Lung (tissue), 12 donors: ENCODE data around the gene CPLX3. TPM values are rescaled to one million over a fixed set of nuclear protein-coding genes. Genes with fewer than 3 reads are reported as not detected.

Experiments
- ATAC-seq: fragments of 200-7000 bp; cut with Tn5 transposase; one replicate; pipeline ENCODE4 v1.9.1; 2020; ENCODE audit warnings: moderate number of reproducible peaks; ENCODE audit not compliant: insufficient read depth, low FRiP score
- DNase-seq, 3 donors: peaks; one replicate each; pipeline ENCODE4 v3.0.0-alpha.2; 2013 to 2017
- H3K27ac ChIP-seq, 2 donors: one replicate each; pipeline ENCODE4 v1.5.1; 2013; ENCODE audit warnings: mild to moderate bottlenecking in 2 of 2, moderate library complexity in 2 of 2, control low read depth in 1 of 2, inconsistent platforms in 1 of 2, low read depth in 1 of 2, low read length in 1 of 2
- H3K27me3 ChIP-seq, 3 donors: one replicate each; pipeline ENCODE4 v1.5.1; 2013; ENCODE audit warnings: low read length in 2 of 3; ENCODE audit not compliant: control insufficient read depth in 3 of 3, insufficient read depth in 3 of 3
- H3K36me3 ChIP-seq, 4 donors: one replicate each; pipeline ENCODE4 v1.5.1; 2013; ENCODE audit warnings: low read length in 4 of 4, mild to moderate bottlenecking in 1 of 4, moderate library complexity in 1 of 4; ENCODE audit not compliant: control insufficient read depth in 4 of 4, insufficient read depth in 4 of 4
- H3K4me1 ChIP-seq, 5 donors: one replicate each; pipeline ENCODE4 v1.5.1; 2013; ENCODE audit warnings: low read length in 5 of 5, mild to moderate bottlenecking in 2 of 5, moderate library complexity in 1 of 5; ENCODE audit not compliant: control insufficient read depth in 5 of 5, insufficient read depth in 5 of 5
- H3K4me3 ChIP-seq: one replicate; pipeline ENCODE4 v1.5.1; 2013; ENCODE audit warnings: mild to moderate bottlenecking, control low read depth, moderate library complexity
- H3K9ac ChIP-seq, 2 donors: one replicate each; pipeline ENCODE4 v1.5.1; 2013; ENCODE audit warnings: low read length in 2 of 2, control low read depth in 1 of 2; ENCODE audit not compliant: insufficient read depth in 1 of 2
- H3K9me3 ChIP-seq, 4 donors: one replicate each; pipeline ENCODE4 v1.5.1; 2013; ENCODE audit warnings: low read length in 3 of 4, mild to moderate bottlenecking in 1 of 4, moderate library complexity in 1 of 4; ENCODE audit not compliant: control insufficient read depth in 4 of 4, insufficient read depth in 3 of 4
- CTCF ChIP-seq: IDR thresholded peaks from 2 replicates; pipeline ENCODE4 v1.5.1; 2012; ENCODE audit warnings: mild to moderate bottlenecking; ENCODE audit errors: control extremely low read depth, extremely low read depth
- WGBS, 2 donors: extraction: QIAGEN DNeasy Blood & Tissue Kit; methylation state at CpG; one replicate each; pipeline ENCODE4 v1.1.7; 2013; 5-methylcytosine and 5-hydroxymethylcytosine counted together
- polyA plus RNA-seq, 2 donors: library from polyadenylated mRNA; stranded (reverse); fragments of 200-250 nt; gene quantifications; one replicate each; pipeline ENCODE4 v1.2.1, GENCODE V29; 2013
- total RNA-seq, 2 donors: library from RNA; depleted of rRNA in 1 of 2; stranded (reverse); fragments of >200 nt in 1 of 2; gene quantifications; one replicate each; pipeline ENCODE4 v1.2.1, GENCODE V29; 2014 to 2021
- donor health status: control.
- donor health status: control.
- donor health status: Bipolar disorder and iron deficiency.
- donor health status: healthy.
- donor health status: DM: yes; HTN: yes; CAD: no.

Gene CPLX3
- total and polyA plus RNA-seq, 4 donors = 0.10 to 0.13 TPM; not detected in 2

DNA sequence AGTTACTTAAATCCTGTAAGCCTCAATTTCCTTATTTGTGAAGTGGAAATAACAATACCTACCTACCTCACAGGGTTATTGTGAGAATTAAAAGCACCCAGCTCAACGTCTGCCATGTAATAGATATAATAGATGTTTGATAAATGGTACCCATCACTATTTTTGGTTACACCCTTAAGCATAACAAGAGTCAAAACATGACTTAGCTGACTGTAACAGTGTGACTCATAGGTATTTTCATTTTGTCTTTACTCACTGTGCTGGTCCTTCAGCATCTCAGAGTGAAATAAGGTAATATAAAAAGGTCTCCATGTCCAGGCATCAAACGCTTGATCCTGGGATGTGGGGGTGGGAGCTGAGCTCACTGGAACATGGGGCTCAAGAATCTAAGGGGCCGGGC lies 3.1 kb downstream of the CPLX3 start:
- WGBS, 2 donors = 74 to 76% methylated on average over 3 of the region's 3 CpGs
- H3K4me1 ChIP-seq = peaks cover 0 to 2% (median 0%) of the 10 kb centered on the region in 5 donors
- H3K9me3 ChIP-seq = no peaks in the 10 kb centered on the region
- peaks cover 0 to 31% (median 13%) of the 10 kb centered on the region in 3 donors for H3K27me3 ChIP-seq
- H3K27ac ChIP-seq = no peak overlapping the region
- H3K4me3 ChIP-seq = no peak overlapping the region
- no peak for ATAC-seq
- no peak for TF ChIP-seq CTCF
- no peak for DNase-seq
- no peaks in the 10 kb centered on the region for H3K36me3 ChIP-seq
- no peak overlapping the region for H3K9ac ChIP-seq

- TF ChIP-seq CTCF = no peak
- DNase-seq = no peak
- Histone ChIP-seq H3K27ac (no peak overlapping the region), H3K4me1 (peaks cover 0 to 2% (median 0%) of the 10 kb centered on the region in 5 donors), H3K9ac (no peak overlapping the region), H3K27me3 (peaks cover 0 to 31% (median 13%) of the 10 kb centered on the region in 3 donors), H3K4me3 (no peak overlapping the region), H3K9me3 (no peaks in the 10 kb centered on the region), H3K36me3 (no peaks in the 10 kb centered on the region)
- no peak for ATAC-seq
- WGBS, 2 donors = 52 to 75% methylated on average over 6 of the region's 6 CpGs
Observed at GRCh38 chr15:74829991-74830390, 3.6 kb downstream of the CPLX3 start.

DNA sequence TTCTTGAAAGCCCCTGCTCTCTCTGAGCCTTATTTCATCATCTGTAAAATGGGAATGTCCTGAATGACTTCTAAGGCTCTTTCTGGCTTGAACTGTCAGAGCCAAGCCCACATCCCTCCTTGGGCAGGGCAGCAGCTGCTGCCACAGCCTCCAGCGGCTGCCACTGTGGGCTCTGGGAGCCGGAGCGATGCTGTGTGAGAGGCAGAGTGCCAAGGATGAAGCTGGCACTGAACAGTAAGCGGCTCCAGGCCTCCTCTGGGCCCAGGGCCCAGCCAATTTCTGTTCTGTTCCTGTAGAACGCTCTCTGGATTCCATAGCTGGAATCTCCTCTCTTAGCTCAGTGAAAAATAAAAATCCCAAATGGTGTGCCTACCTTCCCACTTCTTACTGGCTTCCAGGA lies 4.4 kb downstream of the CPLX3 start:
- WGBS, 2 donors = 77 to 88% methylated on average over 5 of the region's 5 CpGs
- Histone ChIP-seq H3K27me3 (peaks cover 0 to 27% (median 13%) of the 10 kb centered on the region in 3 donors), H3K36me3 (no peaks in the 10 kb centered on the region), H3K4me1 (peaks cover 0 to 2% (median 0%) of the 10 kb centered on the region in 5 donors), H3K27ac (no peak overlapping the region), H3K9me3 (no peaks in the 10 kb centered on the region), H3K4me3 (no peak overlapping the region), H3K9ac (no peak overlapping the region)
- DNase-seq = no peak
- ATAC-seq = no peak
- no peak for TF ChIP-seq CTCF
